H1 (cell line): ENCODE data around the gene SRGAP3. TPM values are rescaled to one million over a fixed set of nuclear protein-coding genes. Genes with fewer than 3 reads are reported as not detected.

ENCODE experiments used
- CTCF ChIA-PET: fragments of 300-600 bp; sonication (Branson Sonifier 250); formaldehyde crosslinking; loops from one replicate; lab custom pipeline; 2021; ENCODE audit not compliant: partially characterized antibody; lab: Charles Lee
- POLR2A ChIA-PET: fragments of 300-600 bp; sonication (Branson Sonifier 250); formaldehyde crosslinking; loops from one replicate; lab custom pipeline; 2021; ENCODE audit warnings: inconsistent platforms; ENCODE audit not compliant: partially characterized antibody; lab: Charles Lee
- DNase-seq, 2 experiments: peaks; one replicate each; pipeline versions ENCODE4 v3.0.0 to v3.0.0-alpha.2; 2010 to 2022; ENCODE audit warnings: low spot score in 2 of 2, low read depth in 1 of 2, mixed read lengths in 1 of 2
- FAIRE-seq: peaks from 2 replicates; lab custom pipeline; 2011; peaks lifted over from hg19 to GRCh38; lab: Jason Lieb, UNC
- H2AFZ ChIP-seq: 2 replicates; pipeline ENCODE4 v1.8.1; 2012; ENCODE audit warnings: low read length, inconsistent platforms
- H2AK5ac ChIP-seq: 2 replicates; pipeline ENCODE4 v1.6.1; 2013; ENCODE audit warnings: low read depth, low read length
- H2BK120ac ChIP-seq: replicated peaks from 2 replicates; pipeline ENCODE3; 2013; ENCODE audit warnings: low read depth, low read length, inconsistent platforms
- H2BK12ac ChIP-seq: 2 replicates; pipeline ENCODE4 v1.6.1; 2013; ENCODE audit warnings: low read depth, low read length
- H2BK15ac ChIP-seq: 2 replicates; pipeline ENCODE4 v1.6.1; 2013; ENCODE audit warnings: low read length
- H2BK20ac ChIP-seq: 2 replicates; pipeline ENCODE4 v1.6.1; 2013; ENCODE audit warnings: low read length
- H2BK5ac ChIP-seq: 2 replicates; pipeline ENCODE4 v1.6.1; 2013; ENCODE audit warnings: low read depth, low read length
- H3K14ac ChIP-seq: 2 replicates; pipeline ENCODE4 v1.6.1; 2013; ENCODE audit warnings: inconsistent platforms; ENCODE audit not compliant: insufficient read length
- H3K18ac ChIP-seq: 2 replicates; pipeline ENCODE4 v1.6.1; 2013; ENCODE audit warnings: low read length; ENCODE audit errors: extremely low read depth
- H3K23ac ChIP-seq: 2 replicates; pipeline ENCODE4 v1.6.1; 2013; ENCODE audit warnings: inconsistent platforms; ENCODE audit not compliant: insufficient read length
- H3K23me2 ChIP-seq: 2 replicates; pipeline ENCODE4 v1.6.1; 2013; ENCODE audit warnings: low read depth, low read length
- H3K27ac ChIP-seq: 2 replicates; pipeline ENCODE4 v1.6.1; 2011; ENCODE audit warnings: low read depth, low read length, inconsistent platforms
- H3K27me3 ChIP-seq, 4 experiments: replicated peaks in 1 of 4; 1 replicate in 1 of 4; 2 replicates in 3 of 4; pipeline versions ENCODE4 v1.6.1 to v1.8.1; 2011 to 2013; ENCODE audit warnings: low read length in 3 of 4, mild to moderate bottlenecking in 3 of 4, inconsistent platforms in 2 of 4, mixed read lengths in 2 of 4, moderate library complexity in 1 of 4; ENCODE audit not compliant: control insufficient read depth in 3 of 4, insufficient read depth in 3 of 4; ENCODE audit errors: extremely low read depth in 1 of 4
- H3K36me3 ChIP-seq, 4 experiments: 2 replicates each; pipeline versions ENCODE4 v1.6.1 to v1.8.1; 2011 to 2013; ENCODE audit warnings: mild to moderate bottlenecking in 4 of 4, low read length in 3 of 4, moderate library complexity in 2 of 4, control low read depth in 1 of 4, inconsistent platforms in 1 of 4; ENCODE audit not compliant: insufficient read depth in 4 of 4, control insufficient read depth in 2 of 4
- H3K4ac ChIP-seq: replicated peaks from 2 replicates; pipeline ENCODE3; 2013; ENCODE audit warnings: low read length, low read depth, mixed read lengths, inconsistent platforms; ENCODE audit not compliant: insufficient read length
- H3K4me1 ChIP-seq, 4 experiments: replicated peaks in 1 of 4; 1 replicate in 1 of 4; 2 replicates in 3 of 4; pipeline versions ENCODE4 v1.6.1 to v1.8.1; 2011 to 2013; ENCODE audit warnings: low read length in 3 of 4, inconsistent platforms in 2 of 4, mixed read lengths in 1 of 4; ENCODE audit not compliant: insufficient read depth in 4 of 4, control insufficient read depth in 3 of 4
- H3K4me2 ChIP-seq, 2 experiments: 2 replicates each; pipeline versions ENCODE4 v1.6.1 to v1.8.1; 2011 to 2013; ENCODE audit warnings: low read depth in 2 of 2, low read length in 2 of 2, control low read depth in 1 of 2, inconsistent platforms in 1 of 2, mild to moderate bottlenecking in 1 of 2; ENCODE audit not compliant: insufficient read depth in 1 of 2
- H3K4me3 ChIP-seq, 4 experiments: fragments of 200-600, 300-600 bp in 1 of 4; sonication (generic), shearing (Covaris generic), sonication (Bioruptor Twin) in 1 of 4; 2 replicates each; pipeline versions ENCODE4 v1.5.1 to v1.8.1; 2011 to 2016; ENCODE audit warnings: low read length in 4 of 4, low read depth in 3 of 4, control low read depth in 2 of 4, inconsistent platforms in 2 of 4, mild to moderate bottlenecking in 2 of 4, mixed read lengths in 1 of 4, moderate library complexity in 1 of 4; ENCODE audit not compliant: insufficient read depth in 2 of 4; ENCODE audit errors: extremely low read depth in 1 of 4
- H3K56ac ChIP-seq: replicated peaks from 2 replicates; pipeline ENCODE3; 2013; ENCODE audit warnings: low read depth, mild to moderate bottlenecking, mixed read lengths, low read length, inconsistent platforms; ENCODE audit not compliant: insufficient read length
- H3K79me1 ChIP-seq: 2 replicates; pipeline ENCODE4 v1.6.1; 2013; ENCODE audit warnings: low read depth, low read length, control low read depth
- H3K79me2 ChIP-seq, 2 experiments: 2 replicates each; pipeline versions ENCODE4 v1.6.1 to v1.8.1; 2012 to 2013; ENCODE audit warnings: low read length in 2 of 2, mild to moderate bottlenecking in 2 of 2, inconsistent platforms in 1 of 2; ENCODE audit not compliant: insufficient read depth in 2 of 2, control insufficient read depth in 1 of 2
- H3K9ac ChIP-seq, 4 experiments: replicated peaks in 1 of 4; 1 replicate in 1 of 4; 2 replicates in 3 of 4; pipeline versions ENCODE4 v1.6.1 to v1.8.1; 2011 to 2013; ENCODE audit warnings: low read depth in 3 of 4, low read length in 3 of 4, control low read depth in 2 of 4, mild to moderate bottlenecking in 2 of 4, moderate library complexity in 2 of 4, inconsistent platforms in 1 of 4; ENCODE audit errors: extremely low read depth in 1 of 4
- H3K9me3 ChIP-seq, 2 experiments: 2 replicates each; pipeline versions ENCODE4 v1.6.1 to v1.8.1; 2012 to 2013; ENCODE audit warnings: mild to moderate bottlenecking in 2 of 2, moderate library complexity in 2 of 2, control low read depth in 1 of 2, inconsistent platforms in 1 of 2, low read depth in 1 of 2, low read length in 1 of 2, mixed read lengths in 1 of 2; ENCODE audit not compliant: insufficient read depth in 2 of 2
- H4K20me1 ChIP-seq, 2 experiments: replicated peaks in 1 of 2; 2 replicates each; pipeline versions ENCODE3 to v1.8.1; 2011 to 2013; ENCODE audit warnings: inconsistent platforms in 2 of 2, low read length in 2 of 2, mild to moderate bottlenecking in 1 of 2; ENCODE audit not compliant: insufficient read depth in 2 of 2, control insufficient read depth in 1 of 2
- H4K5ac ChIP-seq: 2 replicates; pipeline ENCODE4 v1.6.1; 2013; ENCODE audit warnings: low read length, low read depth, mixed read lengths, inconsistent platforms; ENCODE audit not compliant: insufficient read length
- H4K8ac ChIP-seq: 2 replicates; pipeline ENCODE4 v1.8.0; 2013; ENCODE audit warnings: mild to moderate bottlenecking, moderate library complexity, low read length, inconsistent platforms; ENCODE audit not compliant: insufficient read depth; ENCODE audit errors: extremely low read depth
- H4K91ac ChIP-seq: replicated peaks from 2 replicates; pipeline ENCODE3; 2013; ENCODE audit warnings: low read length, mixed read lengths, inconsistent platforms; ENCODE audit not compliant: insufficient read length
- TCF12 ChIP-seq: IDR thresholded peaks from 2 replicates; pipeline ENCODE4 v1.6.1; 2011; ENCODE audit warnings: low read depth, mild to moderate bottlenecking, low read length
- WGBS, 2 experiments: shearing (Covaris generic) in 1 of 2; methylation state at CpG; one replicate each; pipeline versions ENCODE4 v1.1.6 to v1.1.7; 2013 to 2015; ENCODE audit warnings: low lambda C conversion rate in 2 of 2, mixed read lengths in 2 of 2, inconsistent platforms in 1 of 2, low coverage in 1 of 2, missing lambda C conversion rate in 1 of 2; ENCODE audit not compliant: insufficient replicate concordance in 2 of 2, insufficient coverage in 1 of 2, insufficient read length in 1 of 2; ENCODE audit errors: extremely low coverage in 1 of 2, missing lambda C conversion rate in 1 of 2; 5-methylcytosine and 5-hydroxymethylcytosine counted together
- polyA plus RNA-seq, 7 experiments: library from polyadenylated mRNA; depleted of rRNA in 3 of 7; stranded (reverse) in 5 of 7; unstranded in 2 of 7; fragments of >200 nt in 5 of 7; fragments of 200-250 nt in 2 of 7; gene quantifications; 1 replicate in 5 of 7; 2 replicates in 1 of 7; 4 replicates in 1 of 7; pipeline versions ENCODE4 v1.2.1 to v1.2.3, GENCODE V29; 2011 to 2013; ENCODE audit warnings: missing spikeins in 2 of 7, mixed read lengths in 2 of 7
- total RNA-seq: library from RNA; stranded (reverse); fragmentation: NEBNext Ultra II Directional; extraction: Animal tissue kit (Norgen Biotek cat#: 25700); gene quantifications from 2 replicates; pipeline ENCODE4 v1.2.1, GENCODE V29; 2021

SRGAP3 gene
- total and polyA plus RNA-seq, 2 of the 8 experiments (the other 6 are each of a cell fraction or from before 2014, with no cell fraction given) = 5.8 to 11.4 TPM

DNA sequence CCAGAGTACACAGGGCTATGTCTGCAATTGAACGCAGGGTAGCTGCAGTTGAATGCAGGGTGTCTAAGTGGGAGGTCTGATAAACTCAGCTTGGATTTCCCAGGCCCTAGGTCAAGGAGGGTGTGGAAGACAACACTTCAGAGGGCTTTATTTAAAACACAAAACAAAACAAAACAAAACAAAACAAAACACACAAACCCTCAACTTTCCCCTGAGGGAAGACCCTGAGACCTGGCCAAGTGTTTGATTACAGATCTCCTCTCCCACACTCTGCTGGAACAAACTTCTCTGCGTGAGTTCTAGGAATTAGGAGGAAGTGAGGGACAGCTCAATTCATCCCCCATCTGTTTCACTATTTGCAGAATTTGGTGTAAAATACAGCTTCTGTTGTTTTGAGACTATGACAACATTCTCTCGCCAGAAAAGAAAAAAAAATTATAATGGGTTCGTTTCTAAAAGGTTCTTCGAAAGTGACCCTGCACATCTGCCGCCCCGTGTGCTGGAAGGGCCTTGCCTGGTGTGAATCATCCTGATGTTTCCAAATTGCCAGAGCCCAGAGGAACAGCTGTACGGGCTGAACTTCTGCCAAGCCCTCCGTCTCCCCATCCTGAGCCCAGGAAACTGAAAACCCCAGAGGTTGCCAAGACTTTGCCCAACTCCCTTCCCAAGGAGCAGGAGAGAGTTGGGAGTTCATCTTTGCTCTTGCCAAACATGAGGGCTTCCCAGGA is 212.9 kb downstream of the SRGAP3 start:
- WGBS, 2 experiments = 87% methylated on average over 9 of the region's 9 CpGs; no CpG with 5 or more reads in 1 of the 2 experiments
- Histone ChIP-seq H3K23me2 (no peaks in the 10 kb centered on the region), H3K9me3 (no peaks in the 10 kb centered on the region), H4K8ac (no peak overlapping the region; the same call in 1 of the 2 replicates), H3K36me3 (no peaks in the 10 kb centered on the region), H2AK5ac (no peak overlapping the region), H3K27me3 (no peaks in the 10 kb centered on the region), H3K4me3 (no peak overlapping the region), H3K18ac (no peak overlapping the region), H2AFZ (no peak overlapping the region), H3K14ac (no peak overlapping the region), H4K5ac (no peak overlapping the region), H3K23ac (no peak overlapping the region), H4K91ac (no peak overlapping the region), H3K4me1 (peaks cover 0 to 5% (median under 1%) of the 10 kb centered on the region in 4 experiments; a peak in 2 of 7 replicates), H3K4ac (no peak overlapping the region), H3K56ac (no peak overlapping the region), H3K9ac (no peak overlapping the region; a peak in 1 of 7 replicates), H4K20me1 (no peaks in the 10 kb centered on the region), H2BK5ac (no peak overlapping the region), H3K4me2 (no peak overlapping the region), H2BK20ac (no peak overlapping the region), H2BK15ac (no peak overlapping the region), H3K79me2 (no peaks in the 10 kb centered on the region), H2BK120ac (no peak overlapping the region), H3K27ac (no peak overlapping the region), H3K79me1 (no peaks in the 10 kb centered on the region), H2BK12ac (no peak overlapping the region)
- CTCF ChIA-PET = interaction anchor here (0.7 to 1.8 kb wide), 6 partner anchors 9 to 150 kb away, joined by 3 to 7 read pairs (median 4); no protein-coding TSS in a partner anchor
- POLR2A ChIA-PET = interaction anchor here (1.3 kb wide), 1 partner anchor 13 kb away, joined by 3 read pairs; no protein-coding TSS in a partner anchor
- DNase-seq (no peak), FAIRE-seq (no peak)
- TF ChIP-seq TCF12 = no peak
